OCI-LY3 (cell line): Measurements from ENCODE around the gene FOXR1.

ENCODE experiments used
- CTCF ChIP-seq: fragments of 200-600, 300-600 bp; sonication (generic); IDR thresholded peaks from 2 replicates; pipeline ENCODE4 v1.5.1; 2014; ENCODE audit warnings: antibody characterized with exemption, low read length, low read depth
- EZH2phosphoT487 ChIP-seq: fragments of 200-600 bp; shearing (Covaris generic); IDR thresholded peaks from 2 replicates; pipeline ENCODE4 v1.6.1; 2018; ENCODE audit warnings: antibody characterized with exemption, mixed run types, low read depth

GRCh38 chr11:118922745-118923627 is 48.6 kb upstream of the FOXR1 start:
- TF ChIP-seq CTCF (no peak), EZH2phosphoT487 (no peak)
